Central memory CD4-positive, alpha-beta T cell (primary cell): Measurements from ENCODE around the gene SCARB1.

Source experiments
- DNase-seq: peaks from one replicate; pipeline ENCODE4 v3.0.0; 2022

SCARB1 gene

DNA sequence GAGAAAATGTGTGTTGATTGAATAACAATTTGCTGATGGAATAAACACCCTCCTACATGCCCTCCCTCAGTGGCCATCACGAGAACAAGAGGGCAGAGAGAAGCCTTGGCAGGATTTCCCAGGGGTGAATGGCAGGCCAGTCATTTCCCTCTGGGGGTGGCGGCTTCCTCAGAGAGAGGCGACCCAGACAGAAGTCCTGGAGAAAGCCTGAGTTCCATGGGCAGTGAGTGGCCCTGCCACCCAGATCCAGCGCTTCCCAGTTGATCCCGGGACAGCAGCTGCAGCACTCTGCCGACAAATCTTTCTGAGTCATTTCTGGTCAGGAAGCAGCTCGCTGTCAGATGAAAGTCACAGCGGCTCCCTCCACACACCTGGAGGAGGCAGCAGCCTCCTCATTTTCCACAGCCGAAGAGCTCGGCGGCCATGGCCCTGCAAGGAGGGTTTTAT, 123.0 kb downstream of the SCARB1 start:
- no peak for DNase-seq

- DNase-seq: no peak
These were observed 123.6 kb downstream of the SCARB1 start for GRCh38 chr12:124739953-124740561.

DNA sequence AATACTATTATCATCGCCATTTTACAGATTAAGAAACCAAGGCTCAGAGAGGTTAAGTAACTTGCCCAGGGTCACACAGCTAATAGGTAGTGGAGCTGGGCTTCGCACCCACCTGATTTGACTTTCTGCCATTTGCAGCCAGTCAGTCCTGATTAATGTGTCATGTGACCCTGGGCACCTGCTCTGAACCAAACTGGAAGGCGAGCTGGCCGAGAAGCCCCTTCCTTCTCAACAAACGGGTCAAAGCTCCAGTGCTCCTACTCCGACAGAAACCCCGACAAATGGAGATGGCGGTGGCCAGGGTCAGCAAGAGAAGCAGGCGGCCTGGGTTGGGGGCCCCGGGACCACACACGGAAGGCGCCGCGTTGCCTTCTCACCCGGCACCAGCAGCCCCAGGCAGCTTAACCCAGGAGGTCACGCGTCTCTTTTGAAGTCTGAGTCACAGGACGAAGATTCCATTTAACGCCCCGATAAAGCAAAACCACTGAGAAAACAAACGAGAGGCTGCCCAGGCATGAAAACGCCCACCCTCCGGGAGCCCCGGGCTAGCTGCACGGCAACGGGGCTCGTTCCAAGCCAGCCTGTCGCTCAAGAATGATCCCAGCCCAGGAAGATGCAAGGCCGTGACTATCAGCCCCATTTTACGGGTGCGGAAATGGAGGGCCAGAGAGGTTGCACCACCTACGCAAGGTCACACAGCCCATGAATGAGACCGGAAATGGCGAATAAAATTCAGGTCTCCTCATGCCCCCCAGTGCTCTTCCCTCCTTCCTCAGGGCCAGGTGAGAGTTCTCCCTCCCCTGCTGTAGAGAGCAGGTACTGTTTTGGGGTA, 124.8 kb downstream of the SCARB1 start:
- no peak for DNase-seq

DNA sequence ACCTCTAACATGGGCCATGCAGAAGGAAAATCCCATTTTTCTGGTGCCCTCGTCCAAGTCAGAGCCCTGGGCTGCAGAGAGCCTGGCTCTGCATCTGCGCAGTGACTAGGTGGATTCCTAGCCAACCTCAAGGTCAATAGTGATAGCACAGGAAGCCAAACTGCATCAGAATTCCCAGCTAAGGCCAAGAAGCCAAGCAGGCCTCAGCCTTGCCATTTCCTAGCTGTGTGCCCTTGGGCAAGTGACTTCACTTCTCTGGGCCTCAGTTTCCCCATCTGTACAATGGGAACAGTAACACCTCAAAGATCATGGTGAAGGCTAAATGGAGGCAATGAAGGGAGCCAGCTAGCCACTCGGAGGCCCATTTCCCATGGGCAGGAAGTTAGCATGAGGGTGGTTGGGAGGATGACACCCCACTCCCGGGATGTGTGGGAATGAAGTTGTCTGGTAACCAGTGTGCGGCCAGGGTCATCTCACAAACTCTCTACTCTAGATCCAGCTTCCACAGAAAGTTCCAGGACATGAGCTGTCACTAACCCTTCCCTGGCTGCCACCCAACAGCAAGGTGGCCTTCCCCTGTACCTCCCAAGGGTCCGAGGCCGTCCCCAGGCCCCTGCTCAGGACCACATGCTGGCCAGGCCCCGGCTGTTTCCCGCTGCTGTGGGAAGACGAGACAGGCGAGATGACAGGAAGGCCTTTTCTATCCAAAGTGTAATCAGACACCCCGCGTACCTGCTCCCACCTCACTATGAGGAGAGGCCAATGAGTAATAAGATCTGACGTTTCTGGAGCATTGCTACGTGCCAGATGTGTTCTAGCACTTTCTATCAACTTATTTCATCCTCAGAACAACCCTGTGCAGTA, 125.7 kb downstream of the SCARB1 start:
- no peak for DNase-seq

- no peak for DNase-seq
These were observed 126.6 kb downstream of the SCARB1 start for GRCh38 chr12:124737040-124737419.

DNA sequence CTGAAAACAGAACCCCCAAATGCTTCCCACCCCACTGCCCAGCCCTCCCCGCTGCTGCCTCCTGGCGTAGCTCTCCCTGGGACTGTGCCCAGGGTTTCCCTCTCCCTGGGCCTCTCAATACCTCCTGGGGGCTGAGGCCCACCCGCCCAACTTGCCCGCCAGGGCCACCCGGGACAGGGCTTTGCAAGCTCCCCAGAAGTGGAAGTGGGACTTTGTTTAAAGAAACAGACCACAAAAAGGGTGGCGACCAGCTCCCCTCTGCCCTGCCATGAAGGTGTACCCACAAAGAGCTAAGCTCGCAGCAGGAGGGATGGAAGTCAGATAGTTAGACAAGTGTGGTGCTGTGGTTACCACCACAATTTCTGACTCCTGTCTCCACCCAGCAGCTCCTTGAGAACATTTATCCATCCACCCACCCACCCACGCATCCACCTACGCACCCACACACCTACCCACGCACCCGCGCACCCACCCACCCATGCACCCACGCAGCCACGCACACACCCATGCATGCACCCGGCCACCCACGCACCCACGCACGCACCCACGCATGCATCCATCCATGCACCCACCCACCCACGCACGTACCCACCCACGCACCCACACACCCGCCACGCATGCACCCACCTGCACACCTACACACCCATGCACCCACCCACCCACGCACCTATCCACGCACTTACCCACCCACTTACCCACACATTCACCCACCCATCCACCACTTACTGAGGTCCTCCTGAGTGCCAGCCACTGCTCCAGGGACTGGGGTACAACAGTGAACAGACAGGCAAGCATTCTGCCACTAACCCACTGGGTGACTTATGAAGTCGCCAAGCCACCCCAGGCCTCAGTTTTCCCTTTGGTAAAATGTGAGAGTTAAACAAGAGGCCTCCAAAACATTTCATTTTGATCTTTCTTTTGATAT, 127.3 kb downstream of the SCARB1 start:
- no peak for DNase-seq

DNA sequence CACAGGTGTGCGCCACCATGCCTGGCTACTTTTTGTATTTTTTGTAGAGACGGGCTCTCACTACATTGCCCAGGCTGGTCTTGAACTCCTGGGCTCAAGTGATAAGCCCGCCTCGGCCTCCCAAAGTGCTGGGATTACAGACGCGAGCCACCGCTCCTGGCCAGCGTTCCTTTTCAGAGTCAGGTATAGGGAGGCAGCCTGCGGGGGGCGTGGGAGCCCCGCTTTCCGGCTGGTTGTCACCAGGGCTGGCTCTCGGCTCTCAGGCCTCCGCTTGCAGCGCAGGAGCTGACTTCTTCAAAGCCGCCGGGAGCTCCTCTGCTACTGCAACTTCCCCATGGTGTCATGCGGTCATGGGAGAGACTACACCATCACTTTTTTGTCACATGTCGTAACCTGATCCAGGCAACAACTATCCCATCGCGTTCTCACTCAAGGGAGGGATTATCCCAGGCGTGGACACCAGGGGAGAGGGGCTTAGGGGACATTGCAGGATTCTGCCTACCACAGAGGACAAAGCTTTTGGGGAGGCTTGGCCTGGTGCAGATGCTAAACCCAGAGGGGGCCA, 129.4 kb downstream of the SCARB1 start:
- DNase-seq: no peak

- no peak for DNase-seq
These were observed 130.6 kb downstream of the SCARB1 start for GRCh38 chr12:124733086-124733485.

DNA sequence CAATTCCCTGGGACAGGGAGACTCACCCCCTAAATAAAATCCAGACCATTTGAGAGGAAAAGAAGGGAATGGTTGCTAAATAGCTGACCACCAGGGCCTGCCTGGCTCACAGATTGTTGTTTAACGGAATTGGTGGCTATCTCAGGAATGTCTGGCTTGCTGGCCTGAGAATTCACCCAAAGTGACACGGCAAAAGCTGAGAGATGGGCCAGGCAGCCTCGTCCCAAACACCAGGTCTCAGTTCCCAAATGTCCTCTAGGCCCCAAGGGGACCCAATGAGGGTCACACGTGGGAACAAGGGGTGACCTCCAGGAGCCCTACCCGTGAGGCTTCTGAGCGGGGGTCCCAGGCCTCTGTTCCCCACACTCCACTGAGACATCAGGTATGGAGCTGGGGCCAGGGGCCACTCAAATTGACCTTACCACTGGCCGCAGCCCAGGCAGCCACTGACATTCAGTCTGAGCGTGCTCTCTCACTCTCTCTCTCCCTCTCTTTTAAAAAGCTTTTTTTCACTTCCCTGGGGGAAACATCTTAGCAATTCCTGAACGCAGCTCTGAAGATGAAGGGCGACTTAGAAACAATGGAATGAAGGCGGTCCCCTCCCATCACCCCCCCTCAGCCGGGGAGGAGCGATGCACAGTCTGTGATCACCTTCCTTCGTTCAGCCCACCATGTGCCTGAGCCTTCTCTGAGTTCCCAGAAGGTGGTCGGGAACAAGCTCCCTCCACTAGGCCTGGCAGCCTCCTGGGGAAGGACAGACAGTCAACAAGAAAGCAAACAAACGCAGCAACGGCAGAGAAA, 131.2 kb downstream of the SCARB1 start:
- DNase-seq: no peak

DNA sequence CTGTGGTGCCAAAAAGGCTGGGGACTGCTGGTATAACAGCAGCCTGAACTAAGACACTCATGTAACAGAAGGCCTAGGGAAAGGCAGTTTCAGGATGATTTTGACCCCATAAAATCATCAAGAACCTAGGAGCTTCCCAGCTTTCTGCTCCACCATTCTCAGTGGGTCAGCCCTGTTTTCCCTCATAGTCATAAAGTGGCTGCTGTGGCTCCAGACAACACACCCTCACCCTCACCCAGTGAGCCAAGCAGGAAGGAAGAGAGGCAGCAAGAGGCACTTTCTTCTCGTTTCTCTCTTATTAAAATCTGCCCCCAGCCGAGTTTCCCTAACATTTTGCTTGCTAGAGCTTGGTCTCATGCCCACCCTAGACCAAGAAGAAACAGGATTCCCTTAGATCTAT, 131.8 kb downstream of the SCARB1 start:
- DNase-seq: no peak

- no peak for DNase-seq
These were observed 133.2 kb downstream of the SCARB1 start for GRCh38 chr12:124730455-124730932.

- no peak for DNase-seq
These were observed 135.7 kb downstream of the SCARB1 start for GRCh38 chr12:124727922-124728321.

DNA sequence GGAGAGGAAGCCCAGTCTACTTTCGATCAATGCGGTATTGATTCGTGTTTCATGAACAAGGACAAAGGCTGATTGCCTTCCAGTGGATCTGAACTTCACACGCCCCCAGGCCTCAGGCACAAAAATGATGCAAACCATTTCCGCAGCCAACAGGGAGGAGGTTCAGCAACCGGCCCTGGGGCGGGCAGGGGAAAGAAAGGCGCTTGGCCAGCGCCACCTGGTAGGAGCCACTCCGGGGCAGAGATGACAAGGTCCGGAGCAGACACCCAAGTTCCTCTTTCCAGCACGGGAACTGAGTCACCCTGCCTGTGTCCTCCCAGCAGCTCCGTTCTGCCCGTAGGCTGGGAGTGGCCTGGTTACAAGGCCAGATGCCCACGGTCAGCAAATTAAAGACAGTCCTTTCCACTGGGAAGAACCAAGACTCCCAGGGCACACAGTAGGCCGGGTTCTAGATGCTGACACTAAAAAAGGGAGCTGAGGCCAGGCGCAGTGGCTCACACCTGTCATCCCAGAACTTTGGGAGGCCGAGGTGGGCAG, 136.3 kb downstream of the SCARB1 start:
- no peak for DNase-seq
